GM18858 (cell line): ENCODE data around the gene BPIFB2.

ENCODE experiments used
- ATAC-seq: cut with Tn5 transposase; IDR thresholded peaks from one replicate; pipeline ENCODE4 v1.9.1; 2021; ENCODE audit not compliant: unreplicated experiment

Gene BPIFB2

GRCh38 chr20:33020278-33021161, 13.0 kb downstream of the BPIFB2 start:
- ATAC-seq, result no peak

DNA sequence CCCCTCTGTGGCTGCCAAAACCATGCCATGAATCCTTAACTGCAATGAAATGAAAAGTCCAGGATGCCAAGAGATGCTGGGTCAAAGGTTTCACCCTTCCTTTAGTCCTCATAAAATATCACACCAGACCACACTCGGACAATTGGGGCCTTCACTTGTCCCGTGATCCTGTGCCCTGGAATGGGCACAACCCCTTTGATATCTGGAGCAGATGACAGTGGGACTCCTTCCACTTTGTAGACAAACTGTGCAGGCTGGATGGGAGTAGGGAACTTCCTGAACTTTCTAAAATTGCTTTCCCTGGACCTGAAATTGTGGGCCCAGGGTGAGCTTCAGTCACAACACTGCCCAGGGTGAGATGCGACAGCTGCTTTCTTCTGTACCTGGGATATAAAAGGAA, 14.4 kb downstream of the BPIFB2 start:
- ATAC-seq, result no peak

DNA sequence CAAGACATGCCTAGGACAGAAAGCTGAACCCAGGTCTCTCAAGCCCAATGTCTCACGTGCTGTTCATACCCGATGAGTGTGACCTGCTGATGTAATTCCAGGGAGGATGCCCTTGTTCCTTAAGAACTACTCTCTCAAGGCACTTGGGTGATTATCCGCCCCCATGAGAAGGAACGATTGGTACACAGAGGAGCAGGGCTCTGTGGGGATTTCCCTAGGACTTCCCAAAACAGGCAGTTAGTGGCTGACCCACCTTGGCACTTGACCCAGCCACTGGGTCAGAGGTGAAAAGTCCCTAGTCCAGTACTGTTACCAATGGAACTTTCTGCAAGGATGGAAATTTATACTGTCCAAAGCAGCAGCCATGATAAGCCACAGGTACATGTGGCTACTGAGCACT, 14.8 kb downstream of the BPIFB2 start:
- no peak for ATAC-seq

DNA sequence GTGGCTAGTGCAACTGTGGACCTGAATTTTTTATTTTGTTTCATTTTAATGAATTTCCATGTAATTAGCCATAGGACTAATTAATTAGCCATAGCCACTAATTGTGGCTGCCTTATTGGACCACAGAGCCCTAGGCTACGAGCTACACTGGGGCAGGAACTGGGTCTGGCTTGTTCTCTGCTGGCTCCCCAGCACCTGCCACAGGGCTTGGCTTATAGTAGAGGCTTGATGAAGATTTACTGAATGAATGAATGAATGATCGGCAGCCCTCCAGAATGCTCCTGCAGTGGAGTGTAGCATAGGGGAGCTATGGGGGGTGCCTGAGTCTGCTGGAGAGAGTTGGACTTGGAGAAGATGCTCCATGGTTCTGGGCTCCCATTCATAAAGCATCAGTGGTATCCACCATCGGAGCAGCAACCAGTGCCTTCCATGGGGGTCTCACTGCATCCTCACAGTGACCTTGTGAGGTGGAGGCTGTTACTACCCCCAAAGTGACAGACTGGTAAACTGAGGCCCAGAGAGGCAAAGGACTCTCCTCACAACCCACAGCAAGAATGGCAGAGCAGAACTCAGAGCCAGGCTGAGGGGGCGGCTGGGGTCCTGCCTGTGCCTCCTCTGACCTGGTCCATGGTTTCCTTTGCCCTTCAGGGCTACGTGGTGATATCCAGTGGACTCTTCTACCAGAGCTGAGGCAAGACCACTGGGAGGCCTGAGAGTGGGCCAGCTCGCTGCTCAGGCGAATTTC, 15.4 kb downstream of the BPIFB2 start:
- no peak for ATAC-seq

DNA sequence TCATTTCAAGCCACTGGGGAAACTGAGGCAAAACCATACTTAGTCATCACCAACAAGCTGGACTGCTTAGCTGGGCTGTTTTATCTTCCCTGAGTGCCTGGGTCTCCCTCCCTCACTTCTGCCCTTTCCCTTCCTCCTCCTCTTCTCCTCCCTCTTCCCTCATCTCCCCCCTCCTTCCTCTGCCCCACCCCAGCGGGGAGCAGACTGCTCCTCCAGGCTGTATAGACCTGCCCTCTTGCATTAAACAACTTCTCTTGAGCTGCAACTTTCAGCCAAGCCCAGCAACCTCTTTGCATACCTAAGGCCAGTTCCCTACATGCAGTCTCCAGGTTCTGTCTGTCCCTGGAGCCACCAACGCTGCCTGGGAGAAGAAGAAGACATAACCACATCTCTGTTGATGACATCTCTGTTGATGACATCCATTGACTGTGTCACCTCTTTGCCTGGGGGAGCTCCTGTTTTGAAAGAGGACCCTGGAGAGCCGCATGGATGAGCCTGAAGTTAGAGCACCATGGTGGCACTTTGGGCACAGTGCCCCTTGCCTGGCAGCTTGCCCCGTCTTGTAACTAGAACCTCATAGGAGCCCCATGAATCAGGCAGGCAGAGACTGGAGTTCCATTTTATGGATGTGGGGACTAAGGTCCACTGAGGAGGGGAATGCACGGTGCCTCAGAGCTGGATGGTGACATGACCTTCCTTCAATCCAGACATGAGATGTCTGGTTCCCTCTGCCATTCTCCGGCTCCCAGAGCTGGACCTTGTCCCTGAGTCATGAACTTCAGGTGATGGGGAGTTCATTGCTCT, 16.1 kb downstream of the BPIFB2 start:
- ATAC-seq, result no peak

DNA sequence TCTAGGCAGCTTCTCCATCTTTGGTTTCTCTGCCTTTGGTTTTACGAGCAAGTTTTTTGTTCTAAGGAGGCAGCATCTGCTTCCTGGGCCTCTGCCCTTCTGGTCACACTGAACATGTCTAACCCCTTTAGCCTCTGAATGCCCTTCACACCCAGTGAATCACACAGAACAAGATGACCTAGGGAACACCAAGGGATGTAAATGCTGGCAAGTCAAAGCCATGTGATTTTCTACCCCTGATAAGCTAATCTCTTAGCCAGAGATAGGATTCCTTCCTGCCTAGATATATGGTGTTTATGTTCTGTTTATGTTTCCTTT, 16.7 kb downstream of the BPIFB2 start:
- ATAC-seq, result no peak

GRCh38 chr20:33024609-33025317, 17.3 kb downstream of the BPIFB2 start:
- no peak for ATAC-seq

DNA sequence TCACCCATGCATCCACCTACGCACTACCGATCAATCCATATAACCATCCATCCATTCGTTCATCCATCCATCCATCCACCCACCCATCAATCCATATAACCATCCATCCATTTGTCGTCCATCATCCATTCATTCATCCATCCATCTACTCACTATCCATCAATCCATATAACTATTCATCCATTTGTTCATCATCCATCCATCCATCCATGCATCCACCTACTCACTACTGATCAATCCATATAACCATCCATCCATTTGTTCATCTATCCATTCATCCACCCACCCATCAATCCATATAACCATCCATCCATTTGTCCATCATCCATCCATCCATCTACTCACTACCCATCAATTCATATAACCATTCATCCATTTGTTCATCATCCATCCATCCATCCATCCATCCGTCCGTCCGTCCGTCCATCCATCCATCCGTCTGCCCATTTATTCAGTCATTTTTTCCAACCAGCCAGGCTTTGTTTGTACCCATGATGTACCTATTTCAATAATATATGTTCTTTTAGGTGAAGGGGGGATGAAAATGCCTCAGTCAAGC, 17.9 kb downstream of the BPIFB2 start:
- ATAC-seq, result no peak

- no peak for ATAC-seq
These were observed 18.7 kb downstream of the BPIFB2 start for GRCh38 chr20:33026072-33026778.

DNA sequence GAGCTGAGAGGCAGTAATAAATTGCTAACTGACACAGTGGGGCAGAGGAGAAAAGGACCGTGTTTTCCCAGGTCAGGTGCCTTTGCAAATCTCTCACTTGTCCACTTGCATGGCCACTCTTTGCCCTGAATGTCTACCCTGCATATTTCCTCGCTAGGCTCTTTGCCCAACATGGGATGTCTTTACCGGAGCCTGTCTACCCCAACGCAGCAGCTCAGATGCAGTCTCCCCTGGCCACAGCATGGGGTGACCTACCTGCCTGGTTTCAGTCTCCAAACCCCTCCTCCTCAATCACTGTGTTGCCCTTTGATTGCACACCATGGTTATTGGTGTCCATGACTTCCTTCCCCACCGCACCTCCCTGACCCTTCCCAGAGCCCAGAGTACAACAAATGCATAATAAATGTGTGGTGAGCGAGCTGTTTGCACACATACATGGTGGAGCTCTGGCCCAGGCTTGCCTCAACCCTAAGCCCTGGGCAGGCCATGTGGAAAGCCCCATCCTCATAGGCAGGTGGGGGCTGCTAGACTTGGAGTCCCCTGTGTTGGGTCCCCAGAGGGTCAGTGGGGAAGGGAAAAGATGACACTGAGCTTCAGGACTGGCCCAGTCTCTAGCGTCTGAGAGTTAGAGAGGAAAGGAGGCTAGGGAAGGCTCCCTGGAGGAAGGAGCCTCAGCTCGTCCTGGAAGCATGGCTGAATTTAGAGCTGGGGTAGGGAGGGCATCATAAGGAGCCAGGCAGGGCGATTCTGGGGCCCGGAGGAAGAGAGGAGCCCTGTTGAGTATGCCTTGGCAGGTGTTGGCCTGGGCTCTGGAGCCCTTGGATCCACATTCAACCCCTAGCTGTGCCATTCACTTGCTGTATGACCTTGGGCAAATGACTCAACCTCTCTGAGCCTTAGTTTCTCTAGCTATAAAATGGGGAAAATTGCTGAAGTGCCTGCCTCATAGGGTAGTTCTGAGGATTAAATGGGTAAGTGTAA, 19.6 kb downstream of the BPIFB2 start:
- ATAC-seq, result no peak

DNA sequence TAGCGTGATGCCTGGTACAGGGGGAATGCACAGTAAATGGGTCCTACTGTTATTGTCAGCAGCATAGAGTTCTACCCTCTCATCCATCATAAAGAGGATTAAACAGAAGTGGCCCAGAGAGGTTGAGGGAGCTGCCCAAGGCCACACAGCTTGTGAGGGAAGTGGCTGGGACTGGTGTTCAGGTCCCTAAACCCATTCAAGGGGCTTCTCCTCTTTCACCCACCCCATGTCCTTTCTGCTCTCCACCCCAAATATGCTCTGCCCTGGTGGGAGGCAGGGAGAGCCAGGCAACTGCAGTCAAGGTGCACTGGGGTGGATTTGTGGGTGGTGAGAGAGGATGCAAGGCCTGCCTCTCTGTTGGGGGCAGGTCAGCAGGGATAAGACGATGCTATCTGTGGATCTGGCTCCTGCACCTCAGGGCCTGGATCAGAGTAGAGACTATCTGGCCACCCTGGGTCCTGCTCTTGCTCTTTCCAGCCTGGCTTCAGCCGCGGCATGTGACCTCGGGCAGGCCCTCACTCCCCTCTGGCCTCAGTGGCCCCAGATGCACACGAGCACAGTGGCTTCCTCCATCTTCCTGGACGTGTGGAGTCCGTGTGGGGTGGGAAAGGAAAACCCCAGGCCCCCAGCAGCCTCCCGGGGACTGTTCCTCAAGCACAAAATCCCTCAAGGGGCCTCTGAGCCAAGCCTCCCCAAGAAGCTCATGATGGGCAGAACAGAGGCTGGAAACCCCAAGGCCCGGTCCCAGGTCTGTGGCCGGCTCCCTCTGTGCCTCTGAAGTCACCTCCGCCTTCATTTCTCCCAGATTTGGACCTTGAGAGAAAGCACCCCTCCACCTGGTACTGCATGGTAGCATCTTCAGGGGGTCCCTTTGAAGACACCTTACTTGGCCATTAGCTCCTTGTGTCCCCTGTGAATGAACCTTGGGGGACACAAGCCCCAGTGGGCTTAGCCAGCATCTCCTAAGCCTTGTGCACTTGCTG, 20.6 kb downstream of the BPIFB2 start:
- ATAC-seq, result no peak

DNA sequence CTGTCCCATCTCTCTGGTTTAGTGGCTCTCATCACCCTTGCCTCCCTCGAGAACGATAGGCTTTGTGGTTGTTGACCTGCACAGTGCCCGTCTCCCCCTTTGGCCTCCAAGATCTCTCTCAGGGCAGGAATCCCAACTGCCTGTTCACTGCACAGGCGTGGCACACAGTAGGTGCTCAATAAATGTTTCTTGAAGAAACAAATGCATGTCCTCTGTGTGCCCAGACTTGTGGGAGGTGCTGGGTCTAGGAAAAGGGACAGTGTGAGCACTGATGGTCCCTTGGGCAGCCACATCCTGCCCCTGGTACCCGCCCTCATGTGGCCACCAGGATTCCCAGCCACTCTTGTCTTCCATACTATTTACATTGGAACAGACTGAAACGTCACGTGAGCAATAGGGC, 21.4 kb downstream of the BPIFB2 start:
- ATAC-seq, result no peak

GRCh38 chr20:33030076-33030475, 22.6 kb downstream of the BPIFB2 start:
- ATAC-seq, result no peak

DNA sequence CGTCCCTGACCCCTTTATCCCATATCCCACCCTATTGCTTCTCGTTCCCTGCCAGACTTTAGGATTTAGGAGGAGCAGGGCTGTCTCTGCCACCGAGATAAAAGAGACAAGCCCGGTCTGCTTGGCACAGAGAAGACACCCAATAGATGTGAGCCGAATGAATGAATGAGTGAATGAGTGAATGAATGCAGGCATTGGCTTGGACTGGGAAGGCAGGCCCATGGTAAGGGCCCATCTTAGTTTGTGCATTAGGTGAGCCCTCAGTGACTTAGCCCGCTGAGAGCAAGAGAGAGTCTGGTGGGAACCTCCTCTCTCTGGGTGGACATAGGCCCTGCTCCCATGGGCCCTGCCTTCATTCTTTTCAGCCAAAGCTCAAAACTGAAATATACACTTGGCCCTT, 23.1 kb downstream of the BPIFB2 start:
- ATAC-seq, result no peak

- no peak for ATAC-seq
These were observed 24.0 kb downstream of the BPIFB2 start, which contains the start of gene BPIFB6 for GRCh38 chr20:33031531-33031930. TSS of gene BPIFB6 (plus strand) at chr20:33031648. CDS start at chr20:33031648, 0 bp downstream.

- no peak for ATAC-seq
These were observed 25.1 kb downstream of the BPIFB2 start for GRCh38 chr20:33032555-33032954.

DNA sequence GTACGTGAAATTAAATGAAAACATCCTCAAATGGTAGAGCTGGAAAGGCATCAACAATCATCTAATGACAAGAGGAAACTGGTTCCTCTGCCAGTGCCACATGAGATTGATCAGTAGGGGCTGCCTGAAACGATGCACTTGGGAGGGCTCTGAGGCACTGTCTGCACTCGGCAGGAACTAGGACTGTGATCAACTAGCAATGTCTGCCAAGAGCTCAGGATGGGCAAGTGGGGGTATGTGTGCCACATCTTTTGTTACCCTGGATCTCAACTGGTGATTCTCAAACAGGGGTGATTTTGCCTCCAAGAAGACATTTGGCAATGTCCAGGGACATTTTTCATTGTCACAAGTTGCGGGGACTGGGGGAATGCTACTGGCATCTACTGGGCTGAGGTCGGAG, 25.9 kb downstream of the BPIFB2 start:
- no peak for ATAC-seq

- no peak for ATAC-seq
These were observed 26.6 kb downstream of the BPIFB2 start for GRCh38 chr20:33034115-33034514.
